VCaP (cell line): Measurements from ENCODE around the gene PNO1.
A peak's percentile ranks its signal among the peaks of the same experiment; 100 is the strongest.

Experiments used
- H3K27ac ChIP-seq: fragments of 450-650 bp; 2 replicates; pipeline ENCODE4 v1.5.1; 2017
- CTCF ChIP-seq: fragments of 450-650 bp; conservative IDR thresholded peaks from 2 replicates; pipeline ENCODE4 v1.5.1; 2017; ENCODE audit warnings: mild to moderate bottlenecking, moderate library complexity

The PNO1 gene

GRCh38 chr2:68187329-68187728 lies 29.6 kb downstream of the PNO1 start:
- H3K27ac ChIP-seq: peak overlapping the region; percentile 6
- no peak for TF ChIP-seq CTCF

- H3K27ac ChIP-seq: no peak overlapping the region
- TF ChIP-seq CTCF: no peak
Measured at GRCh38 chr2:68188831-68189230, 31.1 kb downstream of the PNO1 start.

GRCh38 chr2:68189991-68190784 lies 32.5 kb downstream of the PNO1 start:
- no peak overlapping the region for H3K27ac ChIP-seq
- no peak for TF ChIP-seq CTCF

GRCh38 chr2:68190991-68191731 lies 33.5 kb downstream of the PNO1 start:
- H3K27ac ChIP-seq: no peak overlapping the region
- TF ChIP-seq CTCF: no peak

- no peak for TF ChIP-seq CTCF
- no peak overlapping the region for H3K27ac ChIP-seq
Measured at GRCh38 chr2:68193144-68193543, 35.5 kb downstream of the PNO1 start.

- TF ChIP-seq CTCF: no peak
- H3K27ac ChIP-seq: no peak overlapping the region
Measured at GRCh38 chr2:68193787-68194372, 36.2 kb downstream of the PNO1 start.

GRCh38 chr2:68195096-68195495 lies 37.4 kb downstream of the PNO1 start:
- no peak for TF ChIP-seq CTCF
- H3K27ac ChIP-seq: no peak overlapping the region
